ENCODE measurements around the gene POLR3B.

POLR3B gene

DNA sequence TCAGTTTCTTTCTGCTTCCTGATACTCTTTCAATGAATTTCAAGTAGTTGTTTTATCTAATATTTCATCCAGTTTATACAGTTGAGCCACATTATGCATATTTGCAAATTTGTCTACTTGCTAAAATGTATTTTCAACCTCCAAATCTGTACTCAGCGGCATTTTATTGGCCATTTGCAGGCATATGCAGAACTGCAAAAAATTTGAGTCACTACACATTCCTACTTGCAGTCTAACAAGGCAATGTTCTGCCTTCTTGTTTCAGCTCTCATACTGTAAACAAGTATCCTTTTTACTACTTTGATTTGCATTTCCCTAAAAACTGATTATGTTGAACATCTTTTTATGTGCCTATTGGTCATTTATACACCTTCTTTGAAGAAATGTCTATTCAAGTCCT lies 55.0 kb downstream of the POLR3B start:
- DNase-seq (ENCODE audit: low spot score) = no peak

DNA sequence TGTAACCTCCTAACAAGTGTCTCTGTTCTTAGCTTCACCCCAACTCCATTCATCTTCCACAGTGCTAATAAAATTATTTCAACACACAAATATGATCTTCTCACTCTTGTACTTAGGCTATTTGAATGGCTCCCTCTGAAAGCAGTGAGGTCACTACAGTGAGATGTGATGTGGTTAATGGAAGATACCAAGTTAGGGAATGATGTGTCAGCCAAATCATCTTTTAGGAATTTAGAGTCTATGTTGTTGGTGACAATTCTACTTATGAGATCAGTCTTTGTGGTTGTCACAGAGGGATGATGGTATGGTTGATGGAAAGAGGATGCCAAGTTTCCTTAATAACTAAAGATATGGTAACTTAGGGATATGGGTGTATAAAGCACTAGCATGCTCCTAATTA lies 57.6 kb downstream of the POLR3B start:
- DNase-seq (ENCODE audit: low spot score) = no peak

DNA sequence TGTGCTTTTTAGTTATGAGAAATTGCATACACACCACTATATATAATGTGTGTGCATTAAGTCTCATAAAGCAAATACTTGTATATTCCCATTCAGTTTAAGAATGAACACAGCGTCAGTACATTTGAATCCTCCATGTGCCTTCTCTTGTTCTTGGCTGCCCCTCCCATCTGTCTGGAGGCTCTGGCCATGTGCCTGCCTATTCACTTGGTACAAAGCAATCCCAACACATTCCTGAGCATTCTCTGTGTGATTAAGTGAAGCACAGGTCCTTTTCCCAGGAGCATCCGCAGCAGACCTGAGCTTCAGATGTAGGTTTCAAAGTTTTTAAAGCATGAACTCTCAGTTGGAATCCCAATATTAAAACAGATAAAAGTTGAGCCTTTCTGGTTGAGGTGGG lies 58.7 kb downstream of the POLR3B start:
- no peak for DNase-seq (ENCODE audit: low spot score)

DNA sequence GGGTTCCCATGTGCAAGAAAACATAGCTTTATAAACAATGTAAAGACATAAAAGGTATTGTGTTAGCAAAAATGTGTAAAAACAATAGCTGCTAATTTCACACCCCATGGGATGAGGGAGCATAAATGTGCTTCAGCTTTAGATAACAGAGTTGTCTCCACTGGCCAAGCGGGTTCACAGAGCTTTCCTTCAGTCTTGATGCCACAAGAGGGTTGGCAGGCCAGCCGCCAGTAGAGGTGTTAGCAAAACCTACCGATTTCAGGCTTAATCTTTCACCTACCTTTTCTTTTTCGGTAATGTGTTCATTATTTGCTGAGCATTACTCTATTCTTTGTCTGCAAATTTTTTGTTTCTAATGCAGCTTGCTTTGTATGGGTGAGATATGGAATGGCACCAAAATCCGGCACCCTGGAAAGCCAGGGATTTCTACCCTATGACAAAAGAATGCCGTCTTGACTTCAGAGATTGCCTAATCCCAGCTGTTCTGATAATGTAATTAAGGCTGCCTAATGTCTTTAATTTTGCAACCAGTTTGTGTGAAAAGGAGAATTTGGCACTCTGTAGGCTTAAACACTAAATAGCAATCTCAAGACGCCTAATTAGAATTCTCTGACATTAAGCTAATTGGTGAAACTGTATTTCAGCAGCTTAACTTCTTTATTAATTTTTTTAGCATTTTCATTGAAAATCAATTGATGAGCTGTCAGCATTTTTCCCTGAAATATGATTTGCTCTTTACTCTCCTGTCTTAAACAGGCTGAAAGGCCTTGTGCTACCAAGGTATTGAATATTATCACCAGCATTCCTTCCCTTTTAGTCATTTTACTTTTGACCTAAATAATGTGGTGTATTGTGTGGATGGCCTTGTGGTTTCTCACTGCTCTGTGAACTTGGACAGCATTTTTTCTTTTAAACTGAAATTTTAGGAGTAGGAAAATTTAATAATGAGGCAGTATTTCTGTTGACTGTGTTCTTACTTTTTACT lies 60.7 kb downstream of the POLR3B start:
- DNase-seq (ENCODE audit: low spot score) = no peak

GRCh38 chr12:106418970-106419369 lies 61.4 kb downstream of the POLR3B start:
- no peak for DNase-seq (ENCODE audit: low spot score)

GRCh38 chr12:106423291-106423690 lies 65.7 kb downstream of the POLR3B start:
- DNase-seq (ENCODE audit: low spot score) = no peak

GRCh38 chr12:106425061-106425702 lies 67.6 kb downstream of the POLR3B start:
- no peak for DNase-seq (ENCODE audit: low spot score)

DNA sequence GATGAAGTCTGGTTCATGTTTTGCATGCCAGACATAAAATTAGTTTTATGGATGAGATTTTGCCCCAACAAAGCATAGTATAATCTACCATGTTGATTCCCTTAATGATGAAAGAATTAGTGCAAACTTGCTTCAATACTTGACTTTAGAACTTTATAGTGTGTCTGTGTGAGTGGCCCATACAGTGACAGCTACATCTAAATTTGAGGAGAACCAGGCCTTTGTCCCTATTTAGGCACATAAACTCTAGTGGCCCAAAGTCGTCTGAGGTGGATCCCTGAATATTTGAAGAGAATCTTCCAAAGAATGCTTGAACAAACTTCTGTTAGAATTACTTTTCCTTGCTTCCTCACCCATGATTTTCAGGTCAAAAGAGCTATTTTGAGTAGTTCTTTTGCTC lies 70.4 kb downstream of the POLR3B start:
- no peak for DNase-seq (ENCODE audit: low spot score)

DNA sequence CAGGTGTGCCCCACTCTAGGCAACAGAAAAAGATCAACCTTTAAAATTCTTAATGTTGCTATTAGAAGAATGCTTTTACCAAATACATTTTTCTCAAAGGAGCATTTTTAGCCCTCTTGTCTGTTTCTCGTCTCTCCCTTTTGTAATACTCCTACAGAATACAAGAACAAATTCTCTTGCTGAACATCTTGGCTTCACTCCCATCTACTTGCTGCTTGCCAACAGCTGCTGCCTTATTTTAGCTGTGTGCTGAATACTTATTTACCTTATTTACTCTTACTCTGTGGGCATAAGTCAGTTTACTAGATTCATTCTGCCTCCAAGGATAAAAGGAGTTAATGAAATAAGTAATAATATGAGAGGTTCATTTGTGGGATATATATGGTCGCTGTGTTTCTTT lies 70.8 kb downstream of the POLR3B start:
- DNase-seq (ENCODE audit: low spot score) = peak; percentile 49

DNA sequence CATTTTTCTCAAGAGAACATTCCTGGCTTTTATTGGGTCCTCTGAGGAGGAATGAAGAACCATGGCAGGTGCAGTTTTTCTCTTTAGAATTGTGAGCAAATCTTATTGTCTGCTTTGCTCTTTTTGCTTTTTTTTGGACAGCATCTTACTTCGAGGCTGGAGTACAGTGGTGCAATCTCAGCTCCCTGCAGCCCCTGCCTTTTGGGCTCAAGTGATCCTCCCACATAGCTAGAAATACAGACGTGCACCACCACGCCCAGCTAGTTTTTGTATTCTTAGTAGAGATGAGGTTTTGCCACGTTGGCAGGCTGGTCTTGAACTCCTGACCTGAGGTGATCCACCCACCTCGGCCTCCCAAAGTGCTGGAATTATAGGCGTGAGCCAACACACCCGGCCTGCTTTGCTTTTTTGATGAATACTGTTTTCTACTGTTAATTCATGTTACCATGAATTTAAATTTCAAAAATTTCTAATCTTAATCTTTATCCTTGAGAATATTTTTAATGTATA lies 71.5 kb downstream of the POLR3B start:
- no peak for DNase-seq (ENCODE audit: low spot score)

DNA sequence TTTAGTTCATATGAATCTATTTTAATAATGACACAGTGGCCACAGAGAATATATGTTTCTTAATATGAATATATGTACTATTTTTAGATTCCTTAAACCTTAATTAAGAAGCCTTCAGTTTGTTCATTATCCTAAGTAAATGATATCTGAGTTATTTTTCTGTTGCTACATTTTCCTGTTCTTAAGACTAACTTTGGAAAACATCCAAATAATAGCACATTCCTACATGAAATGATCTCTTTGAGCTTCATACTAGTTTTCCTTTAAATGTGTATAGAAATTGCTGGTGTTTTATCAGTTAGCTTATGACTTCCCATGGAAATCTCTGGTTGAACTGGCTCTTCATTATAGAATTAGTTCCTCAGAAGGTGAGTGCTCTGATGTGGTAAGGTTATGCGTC lies 72.1 kb downstream of the POLR3B start:
- no peak for DNase-seq (ENCODE audit: low spot score)

DNA sequence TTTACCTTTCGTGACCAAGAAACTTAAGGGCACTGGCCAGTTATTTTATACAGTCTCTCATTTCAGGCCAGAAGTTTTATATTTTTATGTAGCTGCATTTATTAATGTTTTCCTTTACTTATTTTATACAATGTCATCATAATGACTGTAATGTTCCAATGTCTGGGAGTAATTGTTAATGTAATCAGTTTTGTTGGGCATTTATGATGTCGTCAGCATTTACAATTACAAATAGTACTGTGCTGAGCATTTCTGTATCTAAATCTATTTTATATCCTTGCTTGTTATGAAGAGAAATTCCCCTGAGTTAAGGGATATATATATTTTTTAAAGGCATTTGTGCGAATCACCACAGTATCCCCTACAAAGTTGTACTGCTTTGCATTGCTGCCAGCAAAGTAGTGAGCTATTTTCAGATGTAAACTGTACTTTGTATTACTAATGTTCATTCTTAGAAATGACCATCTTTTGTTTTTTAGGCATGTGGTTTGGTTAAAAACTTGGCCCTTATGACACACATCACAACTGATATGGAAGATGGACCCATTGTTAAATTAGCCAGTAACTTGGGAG lies 74.4 kb downstream of the POLR3B start:
- DNase-seq (ENCODE audit: low spot score) = no peak

GRCh38 chr12:106433055-106433454 lies 75.5 kb downstream of the POLR3B start:
- DNase-seq (ENCODE audit: low spot score) = no peak

GRCh38 chr12:106434526-106434925 lies 77.0 kb downstream of the POLR3B start:
- no peak for DNase-seq (ENCODE audit: low spot score)

DNA sequence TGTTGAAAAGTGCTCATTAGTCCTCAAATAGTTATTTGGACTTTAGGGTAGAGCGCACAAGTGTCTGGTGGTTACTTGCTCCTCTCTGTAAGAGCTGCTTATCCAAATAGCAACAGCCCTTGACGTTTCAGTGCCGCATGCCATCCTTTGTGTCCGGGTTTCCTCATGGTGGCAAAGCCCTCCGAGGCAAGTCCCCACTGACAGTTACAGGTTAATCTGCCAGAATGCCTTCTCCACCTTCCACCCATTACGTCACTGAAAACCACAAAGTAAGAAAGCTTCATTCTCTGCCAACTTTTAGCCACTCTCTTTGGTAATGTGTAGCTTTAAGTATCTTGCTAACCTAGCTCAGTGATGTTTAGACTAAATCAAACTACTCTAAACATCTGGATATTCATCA lies 78.6 kb downstream of the POLR3B start:
- DNase-seq (ENCODE audit: low spot score) = no peak

DNA sequence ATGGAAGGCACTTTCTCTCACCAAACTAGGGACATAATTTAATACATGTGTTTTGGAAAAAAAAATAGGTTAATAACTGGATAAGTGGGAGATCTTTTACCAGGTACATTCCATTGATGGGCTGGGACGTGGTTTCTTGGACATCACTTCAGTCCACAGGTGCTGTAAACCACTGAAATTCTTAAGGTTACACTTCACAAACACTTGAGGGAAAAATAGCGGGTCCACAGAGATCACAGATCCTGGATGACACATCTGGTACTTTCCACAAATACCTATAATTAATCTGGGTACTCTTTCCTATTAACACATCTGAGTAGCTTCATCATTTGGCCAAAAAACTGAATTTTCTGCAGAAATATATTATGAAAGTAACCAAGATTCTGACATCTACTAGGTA lies 85.0 kb downstream of the POLR3B start:
- no peak for DNase-seq (ENCODE audit: low spot score)

GRCh38 chr12:106445053-106445452 lies 87.5 kb downstream of the POLR3B start:
- DNase-seq (ENCODE audit: low spot score) = no peak

GRCh38 chr12:106445959-106446358 lies 88.4 kb downstream of the POLR3B start:
- DNase-seq (ENCODE audit: low spot score) = no peak

GRCh38 chr12:106446419-106447092 lies 89.0 kb downstream of the POLR3B start:
- DNase-seq (ENCODE audit: low spot score) = no peak

- no peak for DNase-seq (ENCODE audit: low spot score)
Observed at GRCh38 chr12:106452309-106452708, 94.8 kb downstream of the POLR3B start.

GRCh38 chr12:106455111-106455510 lies 97.6 kb downstream of the POLR3B start:
- no peak for DNase-seq (ENCODE audit: low spot score)

- no peak for DNase-seq (ENCODE audit: low spot score)
Observed at GRCh38 chr12:106459124-106459523, 101.6 kb downstream of the POLR3B start.

Data from cerebellar cortex (tissue), 1 donor.